DND-41 (cell line): ENCODE results near the gene RRM1.

Experiments used
- EZH2 ChIP-seq: IDR thresholded peaks from 3 replicates; pipeline ENCODE4 v1.6.1; 2012; ENCODE audit warnings: borderline replicate concordance, low read depth, mild to moderate bottlenecking, moderate library complexity, low read length, inconsistent platforms; ENCODE audit not compliant: severe bottlenecking
- TF ChIP-seq, protein P1 (sequence below): IDR thresholded peaks from 2 replicates; pipeline ENCODE4 v1.5.1; 2012; ENCODE audit warnings: borderline replicate concordance, low read length, moderate library complexity, mild to moderate bottlenecking; ENCODE audit not compliant: poor library complexity, severe bottlenecking; ENCODE audit errors: extremely low read depth

DNA sequence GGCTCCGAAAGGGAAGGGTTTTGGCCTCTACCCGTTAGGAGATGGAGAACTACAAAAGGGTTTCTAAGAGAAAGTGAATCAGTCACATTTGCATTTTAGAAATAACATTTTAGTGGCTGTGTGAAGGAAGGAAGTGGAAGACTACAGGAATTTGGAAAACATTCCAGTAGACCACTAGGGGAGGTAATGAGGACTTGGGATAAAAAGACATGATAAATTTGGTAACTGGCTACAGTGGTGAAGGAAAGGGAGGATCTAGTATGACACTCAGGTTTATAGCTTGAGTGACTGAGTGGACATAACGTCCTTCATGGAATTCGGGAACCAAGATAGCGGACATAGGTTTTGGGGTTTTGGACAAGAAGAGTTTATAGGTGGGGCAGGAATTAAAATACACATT lies 7.0 kb upstream of the RRM1 start:
- TF ChIP-seq, protein P1, sequence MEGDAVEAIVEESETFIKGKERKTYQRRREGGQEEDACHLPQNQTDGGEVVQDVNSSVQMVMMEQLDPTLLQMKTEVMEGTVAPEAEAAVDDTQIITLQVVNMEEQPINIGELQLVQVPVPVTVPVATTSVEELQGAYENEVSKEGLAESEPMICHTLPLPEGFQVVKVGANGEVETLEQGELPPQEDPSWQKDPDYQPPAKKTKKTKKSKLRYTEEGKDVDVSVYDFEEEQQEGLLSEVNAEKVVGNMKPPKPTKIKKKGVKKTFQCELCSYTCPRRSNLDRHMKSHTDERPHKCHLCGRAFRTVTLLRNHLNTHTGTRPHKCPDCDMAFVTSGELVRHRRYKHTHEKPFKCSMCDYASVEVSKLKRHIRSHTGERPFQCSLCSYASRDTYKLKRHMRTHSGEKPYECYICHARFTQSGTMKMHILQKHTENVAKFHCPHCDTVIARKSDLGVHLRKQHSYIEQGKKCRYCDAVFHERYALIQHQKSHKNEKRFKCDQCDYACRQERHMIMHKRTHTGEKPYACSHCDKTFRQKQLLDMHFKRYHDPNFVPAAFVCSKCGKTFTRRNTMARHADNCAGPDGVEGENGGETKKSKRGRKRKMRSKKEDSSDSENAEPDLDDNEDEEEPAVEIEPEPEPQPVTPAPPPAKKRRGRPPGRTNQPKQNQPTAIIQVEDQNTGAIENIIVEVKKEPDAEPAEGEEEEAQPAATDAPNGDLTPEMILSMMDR, result no peak
- TF ChIP-seq EZH2, result no peak
